ENCODE results near the gene FLAD1.

DNA sequence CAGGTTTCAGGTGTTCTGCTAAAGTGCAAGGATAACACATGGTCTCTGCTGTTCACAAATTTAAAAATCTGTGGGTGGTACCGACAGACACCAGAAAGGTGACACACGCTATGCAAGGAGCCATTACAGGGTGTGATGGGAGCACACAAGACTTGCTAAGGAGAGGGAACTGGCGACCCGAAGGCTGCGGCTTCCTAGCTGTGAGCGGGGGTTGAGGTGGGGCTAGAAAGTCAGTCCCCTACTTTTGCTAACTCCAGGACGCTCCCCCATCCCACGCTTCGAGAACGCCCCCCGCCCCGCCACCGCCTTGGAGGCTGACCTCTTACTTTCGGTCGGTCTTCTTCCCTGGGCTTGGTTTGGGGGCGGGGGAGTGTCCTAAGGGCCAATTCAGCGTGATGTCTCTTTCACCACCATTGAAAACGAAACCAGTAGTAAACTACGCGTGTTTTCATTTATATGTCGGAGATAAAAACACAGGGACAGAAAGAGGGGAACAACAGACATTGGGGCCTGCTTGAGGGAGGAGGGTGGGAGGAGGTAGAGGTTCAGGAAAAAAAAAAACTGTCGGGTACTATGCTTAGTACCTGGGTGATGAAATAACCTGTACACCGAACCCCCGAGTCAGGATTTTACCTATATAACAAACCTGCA is 7.6 kb upstream of the FLAD1 start:
- TF ChIP-seq MYC (IDR thresholded peaks at IDR 0.05; ENCODE audit: low read depth, low read length), result 0 out of 2 replicates have a peak, but pooled peaks have one; percentile 7
- peak; percentile 26; the same call in 1 of the 2 replicates for TF ChIP-seq MAX (IDR thresholded peaks at IDR 0.05; ENCODE audit: low read depth, low read length)
- no peak for TF ChIP-seq CTCF (IDR thresholded peaks at IDR 0.05; ENCODE audit: low read depth, low read length)
- TF ChIP-seq POLR2A (IDR thresholded peaks at IDR 0.05; ENCODE audit: extremely low read depth, insufficient read length), result peak; percentile 10
